HG02852 (cell line): ENCODE measurements around the gene GPHA2.
"Not testable (repeated sequence)": the region's sequence is repeated elsewhere in the genome, so short reads cannot be mapped to it uniquely, and the experiment has no call there.

Source experiments
- ATAC-seq: cut with Tn5 transposase; IDR thresholded peaks from one replicate; pipeline ENCODE4 v1.9.1; 2021; ENCODE audit warnings: mild to moderate bottlenecking, moderate library complexity; ENCODE audit not compliant: unreplicated experiment

The GPHA2 gene

GRCh38 chr11:64935359-64936081, at the start of gene GPHA2:
TSS of gene GPHA2 (minus strand) at chr11:64935893. CDS start at chr11:64935460, 433 bp downstream.
- no peak for ATAC-seq

- not testable (repeated sequence) for ATAC-seq
Observed at GRCh38 chr11:64983339-64983738, 47.6 kb upstream of the GPHA2 start.

GRCh38 chr11:64976651-64977050, 41.0 kb upstream of the GPHA2 start:
- no peak for ATAC-seq

GRCh38 chr11:64974124-64974523, 38.4 kb upstream of the GPHA2 start:
- no peak for ATAC-seq

- ATAC-seq, result no peak
Observed at GRCh38 chr11:64971421-64972233, 35.9 kb upstream of the GPHA2 start, which contains the start of gene MAJIN. TSS of gene MAJIN (minus strand) at chr11:64972108. CDS start at chr11:64959405, 12,703 bp downstream.

GRCh38 chr11:64970731-64971151, 35.0 kb upstream of the GPHA2 start:
- no peak for ATAC-seq

- no peak for ATAC-seq
Observed at GRCh38 chr11:64969209-64969608, 33.5 kb upstream of the GPHA2 start.

- no peak for ATAC-seq
Observed at GRCh38 chr11:64967375-64967774, 31.7 kb upstream of the GPHA2 start.

GRCh38 chr11:64963072-64963631, 27.5 kb upstream of the GPHA2 start:
- no peak for ATAC-seq

- no peak for ATAC-seq
Observed at GRCh38 chr11:64960719-64961118, 25.0 kb upstream of the GPHA2 start.

GRCh38 chr11:64959498-64959897, 23.8 kb upstream of the GPHA2 start:
- no peak for ATAC-seq

- no peak for ATAC-seq
Observed at GRCh38 chr11:64954201-64954600, 18.5 kb upstream of the GPHA2 start.

GRCh38 chr11:64951529-64951928, 15.8 kb upstream of the GPHA2 start:
- no peak for ATAC-seq

- ATAC-seq, result no peak
Observed at GRCh38 chr11:64947208-64947814, 11.6 kb upstream of the GPHA2 start.

- no peak for ATAC-seq
Observed at GRCh38 chr11:64936539-64936938, 846 bp upstream of the GPHA2 start.

GRCh38 chr11:64934682-64935358, 873 bp downstream of the GPHA2 start:
- ATAC-seq, result no peak

GRCh38 chr11:64933935-64934681, 1.6 kb downstream of the GPHA2 start:
- no peak for ATAC-seq

GRCh38 chr11:64933213-64933934, 2.3 kb downstream of the GPHA2 start:
- ATAC-seq, result no peak

- ATAC-seq, result no peak
Observed at GRCh38 chr11:64932324-64932723, 3.4 kb downstream of the GPHA2 start.
